GM10248 (cell line): ENCODE results near the gene KCNN1.

Experiments used
- CTCF ChIA-PET: fragments of 300-600 bp; sonication (Branson Sonifier 250); formaldehyde crosslinking; extraction: SDS; loops from one replicate; lab custom pipeline; 2021; ENCODE audit warnings: antibody characterized with exemption; lab: Yijun Ruan, JAX
- POLR2A ChIA-PET: fragments of 350-650 bp; sonication (Branson Sonifier 250); formaldehyde crosslinking; extraction: SDS; loops from one replicate; lab custom pipeline; 2020; ENCODE audit warnings: antibody characterized with exemption; lab: Yijun Ruan, JAX
- DNase-seq: peaks from one replicate; pipeline ENCODE4 v3.0.0; 2012; ENCODE audit errors: extremely low spot score
- TF ChIP-seq, protein P1 (sequence below): IDR thresholded peaks from 2 replicates; pipeline ENCODE4 v1.5.1; 2012; ENCODE audit warnings: mild to moderate bottlenecking, low read depth; ENCODE audit errors: extremely low read depth, missing control alignments, control extremely low read depth

KCNN1 gene

GRCh38 chr19:17938092-17938845 is 28.6 kb upstream of the KCNN1 start:
- CTCF ChIA-PET, result interaction anchor here (0.7 to 12.1 kb wide), 46 partner anchors 9 to 442 kb away, joined by 3 to 295 read pairs (median 5); partner anchors contain the start of genes ARRDC2, PIK3R2 and RPL18A
- DNase-seq, result peak; percentile 88
- POLR2A ChIA-PET, result no interaction called here
- TF ChIP-seq, protein P1, sequence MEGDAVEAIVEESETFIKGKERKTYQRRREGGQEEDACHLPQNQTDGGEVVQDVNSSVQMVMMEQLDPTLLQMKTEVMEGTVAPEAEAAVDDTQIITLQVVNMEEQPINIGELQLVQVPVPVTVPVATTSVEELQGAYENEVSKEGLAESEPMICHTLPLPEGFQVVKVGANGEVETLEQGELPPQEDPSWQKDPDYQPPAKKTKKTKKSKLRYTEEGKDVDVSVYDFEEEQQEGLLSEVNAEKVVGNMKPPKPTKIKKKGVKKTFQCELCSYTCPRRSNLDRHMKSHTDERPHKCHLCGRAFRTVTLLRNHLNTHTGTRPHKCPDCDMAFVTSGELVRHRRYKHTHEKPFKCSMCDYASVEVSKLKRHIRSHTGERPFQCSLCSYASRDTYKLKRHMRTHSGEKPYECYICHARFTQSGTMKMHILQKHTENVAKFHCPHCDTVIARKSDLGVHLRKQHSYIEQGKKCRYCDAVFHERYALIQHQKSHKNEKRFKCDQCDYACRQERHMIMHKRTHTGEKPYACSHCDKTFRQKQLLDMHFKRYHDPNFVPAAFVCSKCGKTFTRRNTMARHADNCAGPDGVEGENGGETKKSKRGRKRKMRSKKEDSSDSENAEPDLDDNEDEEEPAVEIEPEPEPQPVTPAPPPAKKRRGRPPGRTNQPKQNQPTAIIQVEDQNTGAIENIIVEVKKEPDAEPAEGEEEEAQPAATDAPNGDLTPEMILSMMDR, result peak; percentile 98

GRCh38 chr19:17942181-17942580 is 24.7 kb upstream of the KCNN1 start:
- TF ChIP-seq, protein P1, result no peak
- ChIA-PET POLR2A (interaction anchor here (0.5 to 1.1 kb wide), 2 partner anchors 47 to 53 kb away, joined by 6 to 8 read pairs; no protein-coding TSS in a partner anchor), CTCF (interaction anchor here (0.7 to 6.4 kb wide), 4 partner anchors 9 to 71 kb away, joined by 3 to 110 read pairs (median 5); partner anchors contain the start of gene CCDC124)
- no peak for DNase-seq

DNA sequence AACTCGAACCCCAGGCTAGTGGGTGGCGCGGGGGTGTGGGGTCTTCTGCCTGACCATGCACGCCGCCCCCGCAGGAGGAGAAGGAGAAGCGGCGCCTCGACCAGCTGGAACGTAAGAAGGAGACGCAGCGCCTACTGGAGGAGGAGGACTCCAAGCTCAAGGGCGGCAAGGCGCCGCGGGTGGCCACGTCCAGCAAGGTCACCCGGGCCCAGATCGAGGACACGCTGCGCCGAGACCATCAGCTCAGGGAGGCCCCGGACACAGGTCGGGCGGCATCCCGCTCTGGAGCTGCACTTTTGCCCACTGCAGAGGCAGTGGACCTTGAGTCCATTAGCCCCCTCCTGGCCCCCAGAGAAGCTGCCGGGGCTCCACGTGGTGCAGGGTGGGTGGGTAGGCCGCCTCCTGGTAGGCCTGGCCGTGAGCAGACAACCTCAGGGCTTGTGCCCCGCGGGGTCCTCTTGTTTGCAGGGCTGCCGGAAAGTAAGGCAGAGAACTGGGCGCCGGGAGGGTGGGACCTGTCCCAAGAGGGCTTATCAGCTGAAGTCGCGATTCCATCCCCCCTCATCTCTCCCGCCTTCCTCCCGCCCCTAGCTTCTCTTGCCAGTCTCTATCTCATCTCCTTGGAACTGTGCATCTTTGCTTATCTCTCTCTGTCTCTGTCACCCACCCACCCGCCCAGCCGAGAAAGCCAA is 24.2 kb upstream of the KCNN1 start:
- POLR2A ChIA-PET, result interaction anchor here (0.5 to 1.1 kb wide), 2 partner anchors 48 to 53 kb away, joined by 6 to 8 read pairs; no protein-coding TSS in a partner anchor
- TF ChIP-seq, protein P1, result no peak
- CTCF ChIA-PET, result interaction anchor here (0.7 to 6.4 kb wide), 4 partner anchors 10 to 72 kb away, joined by 3 to 110 read pairs (median 5); partner anchors contain the start of gene CCDC124
- no peak for DNase-seq

DNA sequence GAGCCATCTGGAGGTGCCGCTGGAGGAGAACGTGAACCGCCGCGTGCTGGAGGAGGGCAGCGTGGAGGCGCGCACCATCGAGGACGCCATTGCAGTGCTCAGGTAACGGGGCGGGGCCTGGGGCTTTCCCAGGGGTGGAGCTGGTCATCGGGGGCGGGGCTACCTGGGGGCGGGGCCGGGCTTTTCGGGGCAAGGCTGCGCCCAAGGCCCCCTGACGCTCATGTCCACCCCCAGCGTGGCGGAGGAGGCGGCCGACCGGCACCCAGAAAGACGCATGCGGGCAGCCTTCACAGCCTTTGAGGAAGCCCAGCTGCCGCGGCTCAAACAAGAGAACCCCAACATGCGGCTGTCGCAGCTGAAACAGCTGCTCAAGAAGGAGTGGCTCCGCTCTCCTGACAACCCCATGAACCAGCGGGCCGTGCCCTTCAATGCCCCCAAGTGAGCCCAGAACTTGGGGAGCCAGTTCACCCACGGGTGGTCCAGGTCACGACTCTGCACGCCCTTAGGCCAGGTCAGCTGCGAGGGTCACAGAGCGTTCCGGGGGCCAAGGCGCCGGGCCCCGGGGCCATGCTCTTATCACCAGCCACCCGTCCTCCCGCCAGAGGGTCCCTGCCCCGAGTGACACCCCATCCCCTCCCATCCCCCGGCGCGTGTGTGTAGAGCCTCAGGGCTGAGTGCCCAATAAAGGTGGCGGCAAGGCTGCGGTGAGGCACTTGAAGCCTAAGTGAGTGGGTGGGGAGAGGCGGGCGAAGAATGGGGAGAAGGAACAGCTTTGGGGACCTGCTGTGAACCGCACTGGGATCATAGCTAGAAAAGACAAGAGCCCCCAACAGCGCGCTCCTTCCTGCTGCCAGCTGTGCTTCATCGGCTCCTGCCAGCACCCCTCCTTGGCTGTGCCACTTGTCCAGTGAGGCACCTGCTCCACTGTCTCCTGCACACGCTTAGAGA is 23.4 kb upstream of the KCNN1 start:
- CTCF ChIA-PET, result interaction anchor here (1.1 to 6.4 kb wide), 3 partner anchors 11 to 55 kb away, joined by 6 to 110 read pairs (median 6); partner anchors contain the start of gene CCDC124
- TF ChIP-seq, protein P1, result no peak
- DNase-seq, result no peak
- POLR2A ChIA-PET, result interaction anchor here (1.1 kb wide), 1 partner anchor 52 kb away, joined by 6 read pairs; no protein-coding TSS in a partner anchor

DNA sequence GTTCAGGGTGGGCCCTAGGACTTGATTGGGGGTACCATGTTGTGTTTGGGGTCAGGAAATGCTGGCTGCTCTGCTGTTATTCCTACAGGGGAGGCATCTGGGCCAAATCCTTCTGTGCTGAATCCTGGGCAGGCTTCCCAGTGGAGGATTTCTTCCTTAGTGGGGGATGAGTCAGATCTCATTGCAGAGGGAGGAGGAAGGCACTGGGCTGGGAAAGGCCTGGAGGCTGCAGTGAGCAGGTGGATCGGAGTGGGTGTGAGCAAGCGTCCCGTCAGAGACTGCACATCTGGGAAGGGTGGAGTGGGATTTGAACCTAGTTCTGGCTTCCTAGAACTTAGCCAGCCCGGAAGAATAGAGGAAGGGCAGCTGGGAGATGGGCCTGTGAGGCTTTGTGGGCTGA is 22.6 kb upstream of the KCNN1 start:
- POLR2A ChIA-PET, result no interaction called here
- no peak for DNase-seq
- TF ChIP-seq, protein P1, result no peak
- CTCF ChIA-PET, result interaction anchor here (1.0 to 6.4 kb wide), 5 partner anchors 9 to 54 kb away, joined by 4 to 110 read pairs (median 6); partner anchors contain the start of gene CCDC124
